Uterus (tissue), 2 donors: Measurements from ENCODE around the gene PFKFB3.
"Not testable (repeated sequence)": the region's sequence is repeated elsewhere in the genome, so short reads cannot be mapped to it uniquely, and the experiment has no call there.

Experiments used
- POLR2A ChIP-seq, 2 donors: fragments of 450-650 bp; IDR thresholded peaks; one replicate each; pipeline ENCODE4 v1.6.1; 2016; ENCODE audit warnings: antibody characterized with exemption in 2 of 2, mild to moderate bottlenecking in 1 of 2, moderate library complexity in 1 of 2
- TF ChIP-seq, protein P1 (sequence below), 4 experiments: fragments of 200-600 bp in 2 of 4; fragments of 450-650 bp in 2 of 4; sonication (generic) in 2 of 4; IDR thresholded peaks; one replicate each; pipeline ENCODE4 v1.5.1; 2016 to 2019; ENCODE audit warnings: antibody characterized with exemption in 4 of 4, mild to moderate bottlenecking in 2 of 4, moderate library complexity in 1 of 4

DNA sequence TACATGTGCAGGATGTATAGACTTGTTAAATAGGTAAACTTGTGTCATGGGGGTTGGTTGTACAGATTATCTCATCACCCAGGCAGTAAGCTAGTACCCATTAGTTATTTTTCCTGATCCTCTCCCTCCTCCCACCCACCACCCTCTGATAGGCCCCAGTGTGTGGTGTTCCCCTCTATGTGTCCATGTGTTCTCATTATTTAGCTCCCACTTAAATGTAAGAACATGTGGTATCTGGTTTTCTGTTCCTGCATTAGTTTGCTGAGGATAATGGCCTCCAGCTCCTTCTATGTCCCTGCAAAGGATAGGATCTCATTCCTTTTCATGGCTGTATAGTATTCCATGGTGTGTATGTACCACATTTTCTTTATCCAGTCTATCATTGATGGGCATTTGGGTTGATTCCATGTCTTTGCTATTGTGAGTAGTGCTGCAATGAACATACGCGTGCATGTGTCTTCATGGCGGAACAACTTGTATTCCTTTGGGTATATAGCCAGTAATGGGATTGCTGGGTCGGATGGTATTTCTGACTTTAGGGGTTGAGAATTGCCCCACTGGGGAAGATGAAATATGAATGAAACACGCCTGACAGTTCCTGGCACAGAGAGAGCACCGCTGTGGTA, 36.0 kb downstream of the PFKFB3 start:
- TF ChIP-seq, protein P1, sequence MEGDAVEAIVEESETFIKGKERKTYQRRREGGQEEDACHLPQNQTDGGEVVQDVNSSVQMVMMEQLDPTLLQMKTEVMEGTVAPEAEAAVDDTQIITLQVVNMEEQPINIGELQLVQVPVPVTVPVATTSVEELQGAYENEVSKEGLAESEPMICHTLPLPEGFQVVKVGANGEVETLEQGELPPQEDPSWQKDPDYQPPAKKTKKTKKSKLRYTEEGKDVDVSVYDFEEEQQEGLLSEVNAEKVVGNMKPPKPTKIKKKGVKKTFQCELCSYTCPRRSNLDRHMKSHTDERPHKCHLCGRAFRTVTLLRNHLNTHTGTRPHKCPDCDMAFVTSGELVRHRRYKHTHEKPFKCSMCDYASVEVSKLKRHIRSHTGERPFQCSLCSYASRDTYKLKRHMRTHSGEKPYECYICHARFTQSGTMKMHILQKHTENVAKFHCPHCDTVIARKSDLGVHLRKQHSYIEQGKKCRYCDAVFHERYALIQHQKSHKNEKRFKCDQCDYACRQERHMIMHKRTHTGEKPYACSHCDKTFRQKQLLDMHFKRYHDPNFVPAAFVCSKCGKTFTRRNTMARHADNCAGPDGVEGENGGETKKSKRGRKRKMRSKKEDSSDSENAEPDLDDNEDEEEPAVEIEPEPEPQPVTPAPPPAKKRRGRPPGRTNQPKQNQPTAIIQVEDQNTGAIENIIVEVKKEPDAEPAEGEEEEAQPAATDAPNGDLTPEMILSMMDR (IDR thresholded peaks at IDR 0.05) = not testable (repeated sequence)
- not testable (repeated sequence) for TF ChIP-seq POLR2A (IDR thresholded peaks at IDR 0.05)
